Activated naive CD4-positive, alpha-beta T cell treated with anti-CD3 and anti-CD28 coated beads, Interleukin-2, amount 10 ng/mL, durations not matched to agents 5 hours and 36 hours (primary cell): Measurements from ENCODE around the gene LNX1. TPM values are rescaled to one million over a fixed set of nuclear protein-coding genes. Genes with fewer than 3 reads are reported as not detected.

Experiments used
- total RNA-seq, 2 experiments: library from RNA; stranded (reverse); gene quantifications; one replicate each; pipeline ENCODE4 v1.2.3, GENCODE V29; 2021

Gene LNX1
- not detected for total RNA-seq

GRCh38 chr4:53591372-53591892 lies at the start of gene LNX1:
Gene LNX1 (minus strand): TSS chr4:53591486. CDS start chr4:53574002, 17,484 bp downstream.

Other genes starting within 250 kb of the LNX1 start
- 10 to 100 TPM; 19.1 to 19.6 TPM for gene SCFD2, start 225.4 kb downstream of the LNX1 start, total RNA-seq
- 10 to 100 TPM; 77.6 to 83.6 TPM for gene FIP1L1, start 213.8 kb downstream of the LNX1 start, total RNA-seq